SK-N-SH (cell line): ENCODE measurements around the gene DUS2. TPM values are rescaled to one million over a fixed set of nuclear protein-coding genes. Genes with fewer than 3 reads are reported as not detected.

Experiments
- CTCF ChIA-PET: fragments of 300-600, 350-600 bp; formaldehyde crosslinking; extraction: SDS; loops from one replicate; lab custom pipeline; 2021; lab: Yijun Ruan, JAX
- POLR2A ChIA-PET: fragments of 350-600 bp; sonication (Branson Sonifier 250); formaldehyde crosslinking; extraction: SDS; loops from one replicate; lab custom pipeline; 2020; ENCODE audit warnings: antibody characterized with exemption, inconsistent platforms; lab: Yijun Ruan, JAX
- DNase-seq: peaks from one replicate; pipeline ENCODE4 v3.0.0; 2012
- H2AFZ ChIP-seq: fragments of 200-600 bp; sonication (generic); 2 replicates; pipeline ENCODE4 v1.8.1; 2016; ENCODE audit warnings: antibody characterized with exemption, mild to moderate bottlenecking, low read depth
- H3F3A ChIP-seq: fragments of 200-600 bp; sonication (generic); replicated peaks from 2 replicates; pipeline ENCODE3; 2016; ENCODE audit warnings: antibody characterized with exemption, mild to moderate bottlenecking; ENCODE audit not compliant: insufficient read depth
- H3K27ac ChIP-seq, 2 experiments: fragments of 200-500 bp in 1 of 2; fragments of 200-600 bp in 1 of 2; sonication (Bioruptor generic) in 1 of 2; sonication (generic), shearing (Covaris generic) in 1 of 2; 2 replicates each; pipeline versions ENCODE4 v1.5.1 to v1.6.1; 2014 to 2016; ENCODE audit warnings: low read depth in 2 of 2, inconsistent platforms in 1 of 2, low read length in 1 of 2, mild to moderate bottlenecking in 1 of 2, mixed read lengths in 1 of 2
- H3K27me3 ChIP-seq: fragments of 200-600 bp; sonication (generic), shearing (Covaris generic); 2 replicates; pipeline ENCODE4 v1.6.1; 2016; ENCODE audit warnings: mixed run types; ENCODE audit not compliant: insufficient read depth
- H3K36me3 ChIP-seq, 2 experiments: fragments of 200-500 bp in 1 of 2; fragments of 200-600 bp in 1 of 2; sonication (Bioruptor generic) in 1 of 2; sonication (generic) in 1 of 2; replicated peaks in 1 of 2; 2 replicates each; pipeline versions ENCODE3 to v1.5.1; 2014 to 2016; ENCODE audit warnings: low read length in 1 of 2, mild to moderate bottlenecking in 1 of 2; ENCODE audit not compliant: insufficient read depth in 2 of 2, control insufficient read depth in 1 of 2
- H3K4me1 ChIP-seq, 2 experiments: fragments of 200-500 bp in 1 of 2; fragments of 200-600 bp in 1 of 2; sonication (Bioruptor generic) in 1 of 2; sonication (generic), shearing (Covaris generic) in 1 of 2; 2 replicates each; pipeline versions ENCODE4 v1.5.1 to v1.6.1; 2014 to 2016; ENCODE audit warnings: low read depth in 1 of 2, low read length in 1 of 2, mixed run types in 1 of 2; ENCODE audit not compliant: insufficient read depth in 2 of 2, control insufficient read depth in 1 of 2
- H3K4me2 ChIP-seq: fragments of 200-600 bp; sonication (generic), shearing (Covaris generic); 2 replicates; pipeline ENCODE4 v1.6.1; 2017; ENCODE audit warnings: mixed run types
- H3K4me3 ChIP-seq, 2 experiments: fragments of 200-500 bp in 1 of 2; fragments of 200-600 bp in 1 of 2; sonication (Bioruptor generic) in 1 of 2; sonication (generic), shearing (Covaris generic) in 1 of 2; 2 replicates each; pipeline versions ENCODE4 v1.5.1 to v1.8.1; 2014 to 2016; ENCODE audit warnings: low read depth in 2 of 2, inconsistent platforms in 1 of 2, low read length in 1 of 2, mild to moderate bottlenecking in 1 of 2, mixed read lengths in 1 of 2, moderate library complexity in 1 of 2
- H3K79me2 ChIP-seq: fragments of 200-600 bp; sonication (generic); 2 replicates; pipeline ENCODE4 v1.8.1; 2017; ENCODE audit warnings: mild to moderate bottlenecking; ENCODE audit not compliant: insufficient read depth
- H3K9ac ChIP-seq: fragments of 200-600 bp; sonication (generic); 2 replicates; pipeline ENCODE4 v1.6.1; 2017; ENCODE audit warnings: mixed run types
- H3K9me2 ChIP-seq: fragments of 200-600 bp; sonication (generic); 2 replicates; pipeline ENCODE4 v1.6.1; 2017; ENCODE audit warnings: mixed run types
- H3K9me3 ChIP-seq: fragments of 200-600 bp; sonication (generic); 2 replicates; pipeline ENCODE4 v1.6.1; 2017; ENCODE audit warnings: mixed run types, mild to moderate bottlenecking, moderate library complexity
- H4K20me1 ChIP-seq: fragments of 200-600 bp; sonication (generic); 2 replicates; pipeline ENCODE4 v1.6.1; 2017; ENCODE audit warnings: mild to moderate bottlenecking, mixed run types; ENCODE audit not compliant: insufficient read depth
- ELF1 ChIP-seq: IDR thresholded peaks from 2 replicates; pipeline ENCODE4 v1.4.0; 2012
- EP300 ChIP-seq, 2 experiments: IDR thresholded peaks; 2 replicates each; pipeline versions ENCODE4 v1.4.0 to v1.6.1; 2012; ENCODE audit warnings: borderline replicate concordance in 1 of 2, low read depth in 1 of 2, low read length in 1 of 2
- FOSL2 ChIP-seq: IDR thresholded peaks from 2 replicates; pipeline ENCODE4 v1.4.0; 2012; ENCODE audit warnings: low read depth, mild to moderate bottlenecking, moderate library complexity, borderline replicate concordance
- GATA2 ChIP-seq: sonication (generic); formaldehyde crosslinking; IDR thresholded peaks from 2 replicates; pipeline ENCODE4 v1.5.0; 2020; ENCODE audit warnings: mild to moderate bottlenecking, missing genetic modification reagents
- IRF3 ChIP-seq: fragments of 150-350 bp; IDR thresholded peaks from 2 replicates; pipeline ENCODE4 v1.6.1; 2016; ENCODE audit warnings: mild to moderate bottlenecking, low read depth, low read length
- MXI1 ChIP-seq: IDR thresholded peaks from 2 replicates; pipeline ENCODE4 v1.6.1; 2012; ENCODE audit warnings: mild to moderate bottlenecking, low read depth, low read length, improper control_type of control experiment
- POLR2AphosphoS5 ChIP-seq: IDR thresholded peaks from 2 replicates; pipeline ENCODE4 v1.6.1; 2012; ENCODE audit warnings: low read depth, low read length
- REST ChIP-seq: IDR thresholded peaks from 2 replicates; pipeline ENCODE4 v1.6.1; 2012; ENCODE audit warnings: mild to moderate bottlenecking, low read depth, low read length, moderate library complexity
- RFX5 ChIP-seq: IDR thresholded peaks from 2 replicates; pipeline ENCODE4 v1.6.1; 2012; ENCODE audit warnings: mild to moderate bottlenecking, improper control_type of control experiment, low read length
- SIN3A ChIP-seq: IDR thresholded peaks from 2 replicates; pipeline ENCODE4 v1.6.1; 2012; ENCODE audit warnings: low read depth, mild to moderate bottlenecking, low read length, moderate library complexity, borderline replicate concordance
- SMC3 ChIP-seq: IDR thresholded peaks from 2 replicates; pipeline ENCODE4 v1.6.1; 2012; ENCODE audit warnings: low read depth, low read length, improper control_type of control experiment
- TCF12 ChIP-seq: IDR thresholded peaks from 2 replicates; pipeline ENCODE4 v1.4.0; 2012
- TEAD4 ChIP-seq: IDR thresholded peaks from 2 replicates; pipeline ENCODE4 v1.4.0; 2012; ENCODE audit warnings: mild to moderate bottlenecking, borderline replicate concordance; ENCODE audit not compliant: insufficient read depth
- YY1 ChIP-seq: IDR thresholded peaks from 2 replicates; pipeline ENCODE4 v1.4.0; 2012; ENCODE audit warnings: low read depth, mild to moderate bottlenecking
- WGBS: methylation state at CpG from one replicate; pipeline ENCODE4 v1.1.6; 2017; ENCODE audit warnings: low lambda C conversion rate; 5-methylcytosine and 5-hydroxymethylcytosine counted together
- polyA plus RNA-seq, 3 experiments: library from polyadenylated mRNA; depleted of rRNA; stranded (reverse); fragments of >200 nt; gene quantifications; 2 replicates each; pipeline ENCODE4 v1.2.3, GENCODE V29; 2012
- TF ChIP-seq, protein P1 (sequence below): IDR thresholded peaks from 2 replicates; pipeline ENCODE4; 2012
- TF ChIP-seq, protein P2 (sequence below): IDR thresholded peaks from 2 replicates; pipeline ENCODE4 v1.4.0; 2012; ENCODE audit warnings: low read depth, borderline replicate concordance
- TF ChIP-seq, protein P3 (sequence below): IDR thresholded peaks from 2 replicates; pipeline ENCODE4 v1.4.0; 2012; ENCODE audit warnings: low read depth, borderline replicate concordance
- TF ChIP-seq, protein P4 (sequence below): fragments of 150-350 bp; IDR thresholded peaks from 2 replicates; pipeline ENCODE4 v1.6.1; 2017; ENCODE audit warnings: antibody characterized with exemption, low read length, low read depth, borderline replicate concordance
- TF ChIP-seq, protein P5 (sequence below): fragments of 200-600 bp; sonication (generic); IDR thresholded peaks from 2 replicates; pipeline ENCODE4 v1.6.1; 2017; ENCODE audit warnings: antibody characterized with exemption, mild to moderate bottlenecking, moderate library complexity

The DUS2 gene
- polyA plus RNA-seq, 1 of the 3 experiments (the other 2 are of a cell fraction) = 16.1 TPM

DNA sequence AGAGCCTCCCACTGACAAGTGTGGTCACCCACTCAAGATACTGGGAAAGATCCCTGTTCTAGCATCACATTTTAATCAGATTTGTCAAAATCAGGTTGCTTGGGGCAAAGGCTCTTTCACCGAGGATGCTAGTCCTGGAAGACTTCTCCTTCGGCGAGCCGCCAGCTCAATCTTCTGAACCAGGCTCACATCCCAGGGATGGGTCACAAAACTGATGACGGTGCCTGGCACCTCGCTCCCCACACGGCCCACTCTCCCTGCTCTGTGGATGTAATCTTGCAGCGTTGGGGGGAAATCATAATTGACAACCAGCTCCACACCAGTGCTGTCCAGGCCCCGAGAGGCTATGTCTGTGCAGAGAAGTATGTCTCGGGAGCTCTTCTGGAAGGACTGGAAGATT lies 1.6 kb upstream of the DUS2 start:
- 83% methylated on average over 8 of the region's 10 CpGs for WGBS
- no peak overlapping the region for H3K27ac ChIP-seq
- POLR2A ChIA-PET = no interaction called here
- DNase-seq = no peak
- peaks cover 6 to 14% of the 10 kb centered on the region in 2 experiments for H3K36me3 ChIP-seq
- no peaks in the 10 kb centered on the region for H3K9me2 ChIP-seq
- H3K4me2 ChIP-seq = peak overlapping the region; percentile 93
- peak overlapping the region in 1 of 2 experiments; percentile 98; a peak in 1 of 4 replicates for H3K4me3 ChIP-seq
- H3K9me3 ChIP-seq = no peaks in the 10 kb centered on the region
- TF ChIP-seq, protein P1, sequence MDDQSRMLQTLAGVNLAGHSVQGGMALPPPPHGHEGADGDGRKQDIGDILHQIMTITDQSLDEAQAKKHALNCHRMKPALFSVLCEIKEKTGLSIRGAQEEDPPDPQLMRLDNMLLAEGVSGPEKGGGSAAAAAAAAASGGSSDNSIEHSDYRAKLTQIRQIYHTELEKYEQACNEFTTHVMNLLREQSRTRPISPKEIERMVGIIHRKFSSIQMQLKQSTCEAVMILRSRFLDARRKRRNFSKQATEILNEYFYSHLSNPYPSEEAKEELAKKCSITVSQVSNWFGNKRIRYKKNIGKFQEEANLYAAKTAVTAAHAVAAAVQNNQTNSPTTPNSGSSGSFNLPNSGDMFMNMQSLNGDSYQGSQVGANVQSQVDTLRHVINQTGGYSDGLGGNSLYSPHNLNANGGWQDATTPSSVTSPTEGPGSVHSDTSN = no peak
- TF ChIP-seq, protein P2, sequence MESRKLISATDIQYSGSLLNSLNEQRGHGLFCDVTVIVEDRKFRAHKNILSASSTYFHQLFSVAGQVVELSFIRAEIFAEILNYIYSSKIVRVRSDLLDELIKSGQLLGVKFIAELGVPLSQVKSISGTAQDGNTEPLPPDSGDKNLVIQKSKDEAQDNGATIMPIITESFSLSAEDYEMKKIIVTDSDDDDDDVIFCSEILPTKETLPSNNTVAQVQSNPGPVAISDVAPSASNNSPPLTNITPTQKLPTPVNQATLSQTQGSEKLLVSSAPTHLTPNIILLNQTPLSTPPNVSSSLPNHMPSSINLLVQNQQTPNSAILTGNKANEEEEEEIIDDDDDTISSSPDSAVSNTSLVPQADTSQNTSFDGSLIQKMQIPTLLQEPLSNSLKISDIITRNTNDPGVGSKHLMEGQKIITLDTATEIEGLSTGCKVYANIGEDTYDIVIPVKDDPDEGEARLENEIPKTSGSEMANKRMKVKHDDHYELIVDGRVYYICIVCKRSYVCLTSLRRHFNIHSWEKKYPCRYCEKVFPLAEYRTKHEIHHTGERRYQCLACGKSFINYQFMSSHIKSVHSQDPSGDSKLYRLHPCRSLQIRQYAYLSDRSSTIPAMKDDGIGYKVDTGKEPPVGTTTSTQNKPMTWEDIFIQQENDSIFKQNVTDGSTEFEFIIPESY = no peak
- TF ChIP-seq TEAD4 (no peak), SIN3A (no peak), TCF12 (no peak), RFX5 (no peak), POLR2AphosphoS5 (no peak), YY1 (no peak), EP300 (IDR thresholded peaks at IDR 0.05; ENCODE audit: borderline replicate concordance in 1 of 2, low read depth in 1 of 2, low read length in 1 of 2) (no peak), ELF1 (no peak), SMC3 (no peak), GATA2 (CRISPR knock-in tag) (no peak), REST (no peak), MXI1 (no peak), IRF3 (no peak), FOSL2 (no peak)
- TF ChIP-seq, protein P3, sequence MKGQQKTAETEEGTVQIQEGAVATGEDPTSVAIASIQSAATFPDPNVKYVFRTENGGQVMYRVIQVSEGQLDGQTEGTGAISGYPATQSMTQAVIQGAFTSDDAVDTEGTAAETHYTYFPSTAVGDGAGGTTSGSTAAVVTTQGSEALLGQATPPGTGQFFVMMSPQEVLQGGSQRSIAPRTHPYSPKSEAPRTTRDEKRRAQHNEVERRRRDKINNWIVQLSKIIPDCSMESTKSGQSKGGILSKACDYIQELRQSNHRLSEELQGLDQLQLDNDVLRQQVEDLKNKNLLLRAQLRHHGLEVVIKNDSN = no peak
- TF ChIP-seq, protein P4, sequence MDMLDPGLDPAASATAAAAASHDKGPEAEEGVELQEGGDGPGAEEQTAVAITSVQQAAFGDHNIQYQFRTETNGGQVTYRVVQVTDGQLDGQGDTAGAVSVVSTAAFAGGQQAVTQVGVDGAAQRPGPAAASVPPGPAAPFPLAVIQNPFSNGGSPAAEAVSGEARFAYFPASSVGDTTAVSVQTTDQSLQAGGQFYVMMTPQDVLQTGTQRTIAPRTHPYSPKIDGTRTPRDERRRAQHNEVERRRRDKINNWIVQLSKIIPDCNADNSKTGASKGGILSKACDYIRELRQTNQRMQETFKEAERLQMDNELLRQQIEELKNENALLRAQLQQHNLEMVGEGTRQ = no peak
- TF ChIP-seq, protein P5, sequence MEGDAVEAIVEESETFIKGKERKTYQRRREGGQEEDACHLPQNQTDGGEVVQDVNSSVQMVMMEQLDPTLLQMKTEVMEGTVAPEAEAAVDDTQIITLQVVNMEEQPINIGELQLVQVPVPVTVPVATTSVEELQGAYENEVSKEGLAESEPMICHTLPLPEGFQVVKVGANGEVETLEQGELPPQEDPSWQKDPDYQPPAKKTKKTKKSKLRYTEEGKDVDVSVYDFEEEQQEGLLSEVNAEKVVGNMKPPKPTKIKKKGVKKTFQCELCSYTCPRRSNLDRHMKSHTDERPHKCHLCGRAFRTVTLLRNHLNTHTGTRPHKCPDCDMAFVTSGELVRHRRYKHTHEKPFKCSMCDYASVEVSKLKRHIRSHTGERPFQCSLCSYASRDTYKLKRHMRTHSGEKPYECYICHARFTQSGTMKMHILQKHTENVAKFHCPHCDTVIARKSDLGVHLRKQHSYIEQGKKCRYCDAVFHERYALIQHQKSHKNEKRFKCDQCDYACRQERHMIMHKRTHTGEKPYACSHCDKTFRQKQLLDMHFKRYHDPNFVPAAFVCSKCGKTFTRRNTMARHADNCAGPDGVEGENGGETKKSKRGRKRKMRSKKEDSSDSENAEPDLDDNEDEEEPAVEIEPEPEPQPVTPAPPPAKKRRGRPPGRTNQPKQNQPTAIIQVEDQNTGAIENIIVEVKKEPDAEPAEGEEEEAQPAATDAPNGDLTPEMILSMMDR = no peak
- TF ChIP-seq, all 33 proteins: peak for 0
- no peaks in the 10 kb centered on the region for H3K27me3 ChIP-seq
- peaks cover 45% of the 10 kb centered on the region for H3K79me2 ChIP-seq
- H4K20me1 ChIP-seq = no peaks in the 10 kb centered on the region
- H3K9ac ChIP-seq = no peak overlapping the region
- no peaks in the 10 kb centered on the region for H3F3A ChIP-seq
- CTCF ChIA-PET = interaction anchor here (0.7 to 3.3 kb wide), 3 partner anchors 19 to 43 kb away, joined by 3 to 23 read pairs (median 6); no protein-coding TSS in a partner anchor
- no peak overlapping the region for H2AFZ ChIP-seq
- H3K4me1 ChIP-seq = peaks cover 7 to 12% of the 10 kb centered on the region in 2 experiments; a peak in 2 of 4 replicates
